Endometrium (tissue), 2 donors: ENCODE results near the gene KAZN.

Experiments
- FAIRE-seq: peaks from 2 replicates; lab custom pipeline; 2012; peaks lifted over from hg19 to GRCh38; lab: Jason Lieb, UNC
- donor health status: control.
- donor health status: control.

The KAZN gene

GRCh38 chr1:14891991-14892390 is 293.5 kb downstream of the KAZN start:
- FAIRE-seq, result no peak

GRCh38 chr1:14894811-14895560 is 296.5 kb downstream of the KAZN start:
- no peak for FAIRE-seq

- FAIRE-seq, result no peak
These were observed 297.2 kb downstream of the KAZN start for GRCh38 chr1:14895727-14896126.

- no peak for FAIRE-seq
These were observed 298.0 kb downstream of the KAZN start for GRCh38 chr1:14896381-14897079.

- FAIRE-seq, result no peak
These were observed 298.6 kb downstream of the KAZN start for GRCh38 chr1:14897080-14897449.

GRCh38 chr1:14897547-14897946 is 299.1 kb downstream of the KAZN start:
- no peak for FAIRE-seq

- no peak for FAIRE-seq
These were observed 299.6 kb downstream of the KAZN start for GRCh38 chr1:14897997-14898645.

- no peak for FAIRE-seq
These were observed 301.2 kb downstream of the KAZN start for GRCh38 chr1:14899686-14900085.

GRCh38 chr1:14901371-14901954 is 303.0 kb downstream of the KAZN start:
- FAIRE-seq, result no peak

GRCh38 chr1:14903922-14904321 is 305.4 kb downstream of the KAZN start:
- no peak for FAIRE-seq

GRCh38 chr1:14906665-14907064 is 308.2 kb downstream of the KAZN start:
- no peak for FAIRE-seq

GRCh38 chr1:14907416-14907815 is 308.9 kb downstream of the KAZN start:
- no peak for FAIRE-seq

GRCh38 chr1:14909273-14909672 is 310.8 kb downstream of the KAZN start:
- no peak for FAIRE-seq

GRCh38 chr1:14909920-14910460 is 311.5 kb downstream of the KAZN start:
- FAIRE-seq, result no peak

GRCh38 chr1:14910984-14911721 is 312.7 kb downstream of the KAZN start:
- FAIRE-seq, result no peak

- no peak for FAIRE-seq
These were observed 314.5 kb downstream of the KAZN start for GRCh38 chr1:14912839-14913481.

- FAIRE-seq, result no peak
These were observed 315.1 kb downstream of the KAZN start for GRCh38 chr1:14913482-14914177.

- no peak for FAIRE-seq
These were observed 316.0 kb downstream of the KAZN start for GRCh38 chr1:14914351-14914988.

- no peak for FAIRE-seq
These were observed 317.0 kb downstream of the KAZN start for GRCh38 chr1:14915356-14916054.

- FAIRE-seq, result no peak
These were observed 320.8 kb downstream of the KAZN start for GRCh38 chr1:14919289-14919688.
